ENCODE results near the gene FFAR1. TPM values are rescaled to one million over a fixed set of nuclear protein-coding genes. Genes with fewer than 3 reads are reported as not detected.
"Not testable (repeated sequence)": the region's sequence is repeated elsewhere in the genome, so short reads cannot be mapped to it uniquely, and the experiment has no call there.

FFAR1 gene
- total RNA-seq, 4 donors from 2014 or later: not detected

GRCh38 chr19:35353635-35354034 lies 5.9 kb downstream of the FFAR1 start:
- 88 to 89% methylated on average over 9 of the region's 9 CpGs for WGBS, 2 donors
- Histone ChIP-seq H3K4me3 (replicated peaks in 1 of 3) (no peak overlapping the region), H3K36me3 (no peaks in the 10 kb centered on the region), H3K27me3 (no peaks in the 10 kb centered on the region), H3K9me3 (no peaks in the 10 kb centered on the region), H3K4me1 (peaks cover 0 to 7% of the 10 kb centered on the region in 2 donors), H3K27ac (no peak overlapping the region)
- intact Hi-C loops (cut with DNase I): loop anchor here (5.0 to 10.0 kb wide), 3 partner anchors 114 to 261 kb away; partner anchors contain the start of genes HAUS5 and KRTDAP
- TF ChIP-seq POLR2A (IDR thresholded peaks at IDR 0.05): no peak
- TF ChIP-seq, protein P1, sequence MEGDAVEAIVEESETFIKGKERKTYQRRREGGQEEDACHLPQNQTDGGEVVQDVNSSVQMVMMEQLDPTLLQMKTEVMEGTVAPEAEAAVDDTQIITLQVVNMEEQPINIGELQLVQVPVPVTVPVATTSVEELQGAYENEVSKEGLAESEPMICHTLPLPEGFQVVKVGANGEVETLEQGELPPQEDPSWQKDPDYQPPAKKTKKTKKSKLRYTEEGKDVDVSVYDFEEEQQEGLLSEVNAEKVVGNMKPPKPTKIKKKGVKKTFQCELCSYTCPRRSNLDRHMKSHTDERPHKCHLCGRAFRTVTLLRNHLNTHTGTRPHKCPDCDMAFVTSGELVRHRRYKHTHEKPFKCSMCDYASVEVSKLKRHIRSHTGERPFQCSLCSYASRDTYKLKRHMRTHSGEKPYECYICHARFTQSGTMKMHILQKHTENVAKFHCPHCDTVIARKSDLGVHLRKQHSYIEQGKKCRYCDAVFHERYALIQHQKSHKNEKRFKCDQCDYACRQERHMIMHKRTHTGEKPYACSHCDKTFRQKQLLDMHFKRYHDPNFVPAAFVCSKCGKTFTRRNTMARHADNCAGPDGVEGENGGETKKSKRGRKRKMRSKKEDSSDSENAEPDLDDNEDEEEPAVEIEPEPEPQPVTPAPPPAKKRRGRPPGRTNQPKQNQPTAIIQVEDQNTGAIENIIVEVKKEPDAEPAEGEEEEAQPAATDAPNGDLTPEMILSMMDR (IDR thresholded peaks at IDR 0.05): no peak
- DNase-seq: no peak

- Histone ChIP-seq H3K4me3 (replicated peaks in 1 of 3) (no peak overlapping the region), H3K9me3 (no peaks in the 10 kb centered on the region), H3K4me1 (peaks cover 0 to 7% of the 10 kb centered on the region in 2 donors), H3K36me3 (no peaks in the 10 kb centered on the region), H3K27ac (no peak overlapping the region), H3K27me3 (no peaks in the 10 kb centered on the region)
- DNase-seq: no peak
- intact Hi-C loops (cut with DNase I): loop anchor here (5.0 to 10.0 kb wide), 3 partner anchors 112 to 260 kb away; partner anchors contain the start of genes HAUS5 and KRTDAP
- WGBS, 2 donors: 86 to 92% methylated on average over 8 of the region's 8 CpGs
- no peak for TF ChIP-seq POLR2A (IDR thresholded peaks at IDR 0.05)
- TF ChIP-seq, protein P1 (IDR thresholded peaks at IDR 0.05): no peak
Measured at GRCh38 chr19:35354898-35355297, 7.2 kb downstream of the FFAR1 start.

- no peaks in the 10 kb centered on the region for H3K9me3 ChIP-seq
- peak overlapping the region in 1 of 3 donors; percentile 69 for H3K27ac ChIP-seq
- H3K27me3 ChIP-seq: no peaks in the 10 kb centered on the region
- peak; percentile 51 to 60 for DNase-seq
- peaks cover 0 to 7% of the 10 kb centered on the region in 2 donors for H3K4me1 ChIP-seq
- WGBS, 2 donors: 36 to 43% methylated on average over 6 of the region's 6 CpGs
- H3K36me3 ChIP-seq: no peaks in the 10 kb centered on the region
- H3K4me3 ChIP-seq (replicated peaks in 1 of 3): no peak overlapping the region
- TF ChIP-seq, protein P1 (IDR thresholded peaks at IDR 0.05): no peak
- TF ChIP-seq POLR2A (IDR thresholded peaks at IDR 0.05): no peak
- intact Hi-C loops (cut with DNase I): loop anchor here (10.0 kb wide), 1 partner anchor 259 kb away; the partner anchor contains the start of gene HAUS5
Measured at GRCh38 chr19:35355791-35356460, 8.2 kb downstream of the FFAR1 start.

DNA sequence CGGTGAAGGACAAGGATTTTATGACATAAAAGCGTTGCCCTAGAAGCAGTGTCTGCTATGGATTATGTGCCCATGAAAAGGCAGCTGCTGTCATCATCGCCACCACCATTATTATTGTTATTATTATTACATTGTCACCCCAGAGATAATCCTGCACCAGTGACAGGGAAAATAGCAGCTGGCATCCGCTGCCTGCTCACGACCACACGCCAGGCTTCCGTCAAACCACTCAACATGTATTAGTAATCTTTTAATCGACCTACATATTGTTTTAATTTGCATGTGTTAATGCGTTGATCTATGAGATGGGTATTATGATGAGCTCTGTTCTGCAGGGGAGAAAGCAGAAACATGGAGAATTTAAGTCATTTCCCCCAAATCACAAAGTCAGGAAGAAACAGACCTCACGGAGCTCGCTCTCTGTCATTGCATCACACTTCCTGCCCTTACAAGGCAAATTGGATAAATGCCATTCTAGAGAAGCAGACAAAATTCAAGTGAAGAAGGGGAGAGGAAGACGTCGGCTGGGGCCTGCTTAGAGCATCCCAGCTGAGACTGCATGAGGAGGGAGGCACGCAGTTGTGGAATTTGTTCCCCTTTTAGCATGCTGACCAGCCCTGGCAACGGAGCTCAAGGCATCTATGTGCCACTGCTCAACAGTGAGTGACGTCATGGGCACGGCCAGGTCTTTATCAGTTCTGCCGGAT lies 10.3 kb downstream of the FFAR1 start, which contains the start of gene FFAR3:
TSS of gene FFAR3 (plus strand) at position 594 of the 707 bp plus-strand sequence. CDS start 431 bp downstream, outside the sequence.
- no peaks in the 10 kb centered on the region for H3K27me3 ChIP-seq
- no peak within 1 kb of the TSS for H3K4me3 ChIP-seq (replicated peaks in 1 of 3)
- H3K36me3 ChIP-seq: no peaks in the 10 kb centered on the region
- no peak within 1 kb of the TSS for H3K27ac ChIP-seq
- no peaks in the 10 kb centered on the region for H3K9me3 ChIP-seq
- TF ChIP-seq, protein P1 (IDR thresholded peaks at IDR 0.05): no peak
- no peak for TF ChIP-seq POLR2A (IDR thresholded peaks at IDR 0.05)
- peaks cover 0 to 7% of the 10 kb centered on the region in 2 donors for H3K4me1 ChIP-seq
- intact Hi-C loops (cut with DNase I): loop anchor here (10.0 kb wide), 1 partner anchor 257 kb away; the partner anchor contains the start of gene HAUS5
- 61 to 65% methylated on average over 15 to 18 of the region's 18 CpGs for WGBS, 2 donors
- no peak for DNase-seq

DNA sequence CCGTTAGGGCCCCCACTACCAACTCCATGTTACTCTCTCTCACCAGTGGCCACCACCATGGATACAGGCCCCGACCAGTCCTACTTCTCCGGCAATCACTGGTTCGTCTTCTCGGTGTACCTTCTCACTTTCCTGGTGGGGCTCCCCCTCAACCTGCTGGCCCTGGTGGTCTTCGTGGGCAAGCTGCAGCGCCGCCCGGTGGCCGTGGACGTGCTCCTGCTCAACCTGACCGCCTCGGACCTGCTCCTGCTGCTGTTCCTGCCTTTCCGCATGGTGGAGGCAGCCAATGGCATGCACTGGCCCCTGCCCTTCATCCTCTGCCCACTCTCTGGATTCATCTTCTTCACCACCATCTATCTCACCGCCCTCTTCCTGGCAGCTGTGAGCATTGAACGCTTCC lies 11.1 kb downstream of the FFAR1 start:
- not testable (repeated sequence) for H3K4me1 ChIP-seq; H3K27ac ChIP-seq; DNase-seq; H3K9me3 ChIP-seq; H3K36me3 ChIP-seq; H3K4me3 ChIP-seq (replicated peaks in 1 of 3); H3K27me3 ChIP-seq
- WGBS, 2 donors: 85% methylated on average over 8 of the region's 16 CpGs; no CpG with 5 or more reads in 1 of the 2 donors
- intact Hi-C loops (cut with DNase I): loop anchor here (10.0 kb wide), 1 partner anchor 256 kb away; the partner anchor contains the start of gene HAUS5

- not testable (repeated sequence) for H3K4me1 ChIP-seq; DNase-seq; H3K27me3 ChIP-seq; H3K9me3 ChIP-seq; H3K4me3 ChIP-seq (replicated peaks in 1 of 3); H3K27ac ChIP-seq; H3K36me3 ChIP-seq
- intact Hi-C loops (cut with DNase I): loop anchor here (10.0 kb wide), 1 partner anchor 255 kb away; the partner anchor contains the start of gene HAUS5
- 93 to 98% methylated on average over 11 to 19 of the region's 21 CpGs for WGBS, 2 donors
Measured at GRCh38 chr19:35359395-35359794, 11.7 kb downstream of the FFAR1 start.

- DNase-seq; H3K9me3 ChIP-seq; intact Hi-C loops (cut with DNase I); H3K4me1 ChIP-seq; H3K4me3 ChIP-seq (replicated peaks in 1 of 3); H3K36me3 ChIP-seq; H3K27ac ChIP-seq; H3K27me3 ChIP-seq: not testable (repeated sequence)
- no CpG with 5 or more reads among the region's 5 CpGs for WGBS, 2 donors
Measured at GRCh38 chr19:35360081-35360480, 12.4 kb downstream of the FFAR1 start.
